Measurements from ENCODE around the gene CCDC8. TPM values are rescaled to one million over a fixed set of nuclear protein-coding genes. Genes with fewer than 3 reads are reported as not detected.
A peak's percentile ranks its signal among the peaks of the same experiment; 100 is the strongest.
"Not testable (repeated sequence)": the region's sequence is repeated elsewhere in the genome, so short reads cannot be mapped to it uniquely, and the experiment has no call there.

The CCDC8 gene
- total RNA-seq, 1 donor from 2014 or later = 0.55 TPM

DNA sequence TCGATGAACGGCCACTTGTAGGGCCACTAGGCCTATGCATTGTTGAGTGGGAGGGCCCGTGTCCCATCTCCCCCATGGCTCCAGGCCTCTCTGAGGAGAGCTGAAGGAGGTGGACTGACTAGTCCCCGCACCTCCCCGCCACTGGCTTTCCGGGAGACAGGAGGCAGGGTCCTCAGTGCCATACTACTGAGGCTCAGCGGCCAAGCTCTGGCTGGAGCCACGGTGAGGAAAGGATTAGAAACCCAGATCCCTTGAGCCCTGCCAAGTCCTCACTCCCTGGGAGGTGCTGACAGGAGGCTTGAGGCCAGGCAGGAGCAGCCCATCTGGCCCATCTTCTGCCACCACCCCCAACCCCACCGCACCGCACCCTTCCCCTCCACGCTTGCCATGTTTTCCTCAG is 29.0 kb downstream of the CCDC8 start:
- ATAC-seq (no peak), DNase-seq (ENCODE audit: low spot score) (peak; percentile 39)

GRCh38 chr19:46383846-46384245 is 29.5 kb downstream of the CCDC8 start:
- DNase-seq (ENCODE audit: low spot score) = peak; percentile 42
- no peak for ATAC-seq

GRCh38 chr19:46383171-46383815 is 30.1 kb downstream of the CCDC8 start:
- ATAC-seq (no peak), DNase-seq (ENCODE audit: low spot score) (peak; percentile 39)

DNA sequence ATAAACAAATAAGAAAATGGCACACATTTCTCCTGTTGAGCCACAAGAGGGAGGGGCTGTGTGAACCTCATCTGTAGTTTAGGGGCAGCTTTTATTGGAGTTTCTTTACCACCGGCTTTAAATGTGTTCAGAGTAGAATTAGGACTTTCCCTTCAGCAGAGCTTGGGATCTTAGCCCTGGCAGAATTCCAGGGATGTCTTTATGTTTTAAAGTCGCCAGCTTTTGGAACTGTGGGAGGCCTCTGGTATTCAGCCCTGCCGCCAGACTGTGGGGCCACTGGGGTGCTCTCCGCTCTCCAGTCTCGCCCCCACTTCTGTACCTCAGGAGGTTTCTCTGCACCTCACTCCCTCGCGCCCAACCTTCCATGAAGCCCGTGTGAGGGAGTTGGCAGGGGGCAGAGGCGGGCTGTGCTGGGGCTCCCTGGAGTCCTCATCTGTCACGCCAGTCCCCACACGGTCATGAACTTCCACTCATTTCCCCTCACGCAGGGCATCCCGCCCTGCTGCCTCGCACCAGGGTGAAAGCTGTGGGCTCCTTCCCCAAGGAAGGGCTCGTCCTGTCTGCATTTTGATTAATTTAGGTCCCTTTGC is 31.5 kb downstream of the CCDC8 start:
- ATAC-seq (no peak), DNase-seq (ENCODE audit: low spot score) (peak; percentile 26)

- DNase-seq (ENCODE audit: low spot score) = peak; percentile 14
- ATAC-seq = no peak
Observed at GRCh38 chr19:46381346-46381745, 32.0 kb downstream of the CCDC8 start.

GRCh38 chr19:46380690-46381089 is 32.7 kb downstream of the CCDC8 start:
- DNase-seq (ENCODE audit: low spot score) = no peak
- ATAC-seq = no peak

DNA sequence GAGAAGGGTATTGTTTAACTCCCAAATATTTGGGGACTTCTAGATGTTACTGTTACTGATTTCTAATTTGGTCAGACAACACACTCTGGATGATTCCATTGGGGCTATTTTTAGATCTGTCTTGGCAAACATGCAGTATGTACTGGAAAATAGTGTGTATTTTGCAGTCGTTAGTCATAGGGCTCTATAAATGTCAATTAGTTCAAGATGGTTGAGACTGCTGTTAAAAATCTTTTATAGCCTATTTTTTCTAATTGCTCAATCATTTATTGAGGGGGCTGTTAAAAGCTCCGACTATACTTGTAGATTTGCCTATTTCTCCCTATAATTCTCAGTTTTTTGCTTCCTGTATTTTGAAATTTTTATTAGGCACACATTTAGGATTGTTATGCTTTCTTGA is 35.1 kb downstream of the CCDC8 start:
- DNase-seq (ENCODE audit: low spot score) = no peak
- no peak for ATAC-seq

GRCh38 chr19:46376241-46377153 is 36.9 kb downstream of the CCDC8 start:
- peak; percentile 41 for DNase-seq (ENCODE audit: low spot score)
- no peak for ATAC-seq

DNA sequence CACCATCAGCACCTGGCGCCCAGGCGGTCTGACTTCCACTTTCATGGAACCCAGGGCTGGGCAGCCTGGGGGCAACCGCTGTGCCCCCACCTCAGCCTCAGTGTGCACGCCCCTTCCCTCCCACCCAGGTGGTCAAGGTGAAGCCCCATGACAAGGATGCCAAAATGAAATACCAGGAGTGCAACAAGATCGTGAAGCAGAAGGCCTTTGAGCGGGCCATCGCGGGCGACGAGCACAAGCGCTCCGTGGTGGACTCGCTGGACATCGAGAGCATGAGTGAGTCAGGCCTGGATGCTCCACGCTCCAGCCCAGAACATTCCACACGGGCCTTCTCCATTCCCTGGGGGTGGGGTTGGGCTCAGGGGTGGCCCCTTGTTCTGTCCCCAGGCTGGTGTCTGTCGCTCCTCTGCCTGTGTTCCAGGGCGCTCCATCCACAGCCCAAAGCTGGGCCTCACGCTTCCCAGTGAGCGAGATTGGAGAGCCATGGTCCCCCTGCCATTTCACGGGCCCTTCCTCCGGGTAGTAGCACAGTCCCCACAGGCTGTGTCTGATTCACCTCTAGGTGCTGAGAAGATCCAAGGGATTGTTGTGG is 37.8 kb downstream of the CCDC8 start:
- DNase-seq (ENCODE audit: low spot score) = peak; percentile 40
- not testable (repeated sequence) for ATAC-seq

- DNase-seq (ENCODE audit: low spot score) = peak; percentile 40
- ATAC-seq = no peak
Observed at GRCh38 chr19:46374536-46375475, 38.6 kb downstream of the CCDC8 start.

GRCh38 chr19:46373491-46374359 is 39.6 kb downstream of the CCDC8 start:
- DNase-seq (ENCODE audit: low spot score) (peak; percentile 92), ATAC-seq (peak; percentile 89)

DNA sequence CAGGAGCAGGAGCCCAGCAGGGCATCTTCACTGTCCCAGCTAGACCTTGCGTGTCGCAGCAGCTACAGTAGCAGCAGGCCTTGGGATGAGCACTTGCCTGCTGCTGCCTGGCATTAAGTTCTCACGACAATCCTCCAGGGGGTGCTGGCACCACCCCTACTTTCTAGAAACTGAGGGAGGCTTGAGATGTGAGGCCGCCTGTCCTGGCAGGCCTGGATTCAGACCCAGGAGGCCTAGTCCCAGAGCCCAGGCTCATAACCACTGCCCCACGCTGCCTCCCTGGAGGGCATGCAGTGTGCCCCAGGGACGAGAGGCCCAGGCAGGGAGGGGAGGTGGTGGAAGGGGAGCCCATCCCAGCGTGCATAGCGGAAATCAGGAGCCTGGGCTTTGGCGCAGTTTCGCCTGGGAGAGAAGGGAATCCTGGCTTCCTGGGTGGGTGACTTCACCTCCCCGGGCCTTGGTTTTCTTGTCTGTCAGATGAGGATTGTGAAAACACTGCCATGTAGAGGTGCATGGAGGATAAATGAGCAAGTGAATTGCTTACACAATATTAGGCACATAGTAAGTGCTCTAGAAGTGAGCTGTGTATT is 40.4 kb downstream of the CCDC8 start:
- ATAC-seq = no peak

DNA sequence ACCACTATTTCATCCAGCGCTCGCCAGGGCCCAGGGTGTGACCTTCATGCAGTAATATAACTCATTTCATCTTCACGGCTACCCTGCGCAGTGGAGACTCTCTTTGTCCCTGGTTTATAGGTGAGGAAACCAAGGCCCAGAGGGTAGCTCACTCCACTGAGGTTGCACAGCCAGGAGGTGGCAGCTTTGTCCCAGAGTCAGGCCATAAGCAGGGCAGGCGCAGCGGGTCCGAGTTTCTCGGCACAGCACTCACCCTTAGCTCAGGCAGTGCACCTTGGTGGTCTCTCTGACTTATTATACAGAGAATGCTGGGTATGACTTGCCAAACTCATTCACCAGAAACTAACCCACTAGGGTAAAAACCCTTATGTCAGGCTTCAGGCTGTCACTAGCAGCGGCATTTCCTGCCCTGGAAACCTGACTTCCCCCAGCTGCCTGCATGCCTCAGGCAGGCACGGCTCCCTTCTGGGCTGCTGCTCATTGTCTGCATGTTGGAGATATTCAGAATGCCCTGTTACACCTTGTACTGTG is 41.9 kb downstream of the CCDC8 start:
- peak; percentile 41 for DNase-seq (ENCODE audit: low spot score)
- no peak for ATAC-seq

More for the DNA sequence above, 40.4 kb downstream of the CCDC8 start:
- peak; percentile 44 for DNase-seq (ENCODE audit: low spot score)

GRCh38 chr19:46369817-46370216 is 43.5 kb downstream of the CCDC8 start:
- ATAC-seq (no peak), DNase-seq (ENCODE audit: low spot score) (no peak)

DNA sequence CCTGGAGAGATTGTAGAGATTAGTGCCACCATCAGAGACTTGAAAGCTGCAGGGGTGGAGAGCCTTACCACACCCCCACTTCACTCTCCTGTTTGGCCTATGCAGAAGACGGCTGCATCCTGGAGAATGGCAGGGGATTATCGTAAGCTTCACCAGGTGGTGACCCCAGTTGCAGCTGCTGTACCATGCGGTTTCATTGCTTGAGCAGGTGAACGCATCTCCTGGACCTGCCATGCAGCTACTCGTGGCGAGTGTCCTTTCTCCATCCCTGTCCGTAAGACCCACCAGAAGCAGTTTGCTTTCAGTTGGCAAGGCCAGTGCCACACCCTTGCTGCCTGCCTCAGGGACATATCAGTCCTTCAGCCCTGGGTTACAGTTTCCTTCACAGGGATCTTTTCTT is 45.2 kb downstream of the CCDC8 start:
- ATAC-seq (no peak), DNase-seq (ENCODE audit: low spot score) (peak; percentile 37)

DNA sequence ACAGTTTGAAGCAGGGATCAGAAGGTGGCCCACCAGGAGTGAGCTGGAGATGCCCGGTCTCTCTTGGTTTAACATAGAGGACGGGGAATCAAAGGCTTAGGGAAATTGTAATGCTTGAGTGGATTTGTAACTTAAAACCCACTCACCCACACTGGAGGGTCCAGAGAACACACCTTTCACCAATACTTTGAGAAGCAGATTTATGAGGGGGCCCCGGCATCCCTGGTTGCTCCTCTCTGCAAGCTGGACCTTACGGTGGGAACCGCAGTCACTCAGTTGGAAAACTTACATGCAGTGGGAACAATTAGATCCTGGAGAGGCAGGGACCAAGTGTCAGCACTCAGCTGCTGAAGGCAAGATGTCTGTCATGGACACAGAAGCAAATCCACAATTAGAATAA is 45.9 kb downstream of the CCDC8 start:
- ATAC-seq (no peak), DNase-seq (ENCODE audit: low spot score) (peak; percentile 19)

- ATAC-seq = no peak
- DNase-seq (ENCODE audit: low spot score) = no peak
Observed at GRCh38 chr19:46366620-46367292, 46.6 kb downstream of the CCDC8 start.

DNA sequence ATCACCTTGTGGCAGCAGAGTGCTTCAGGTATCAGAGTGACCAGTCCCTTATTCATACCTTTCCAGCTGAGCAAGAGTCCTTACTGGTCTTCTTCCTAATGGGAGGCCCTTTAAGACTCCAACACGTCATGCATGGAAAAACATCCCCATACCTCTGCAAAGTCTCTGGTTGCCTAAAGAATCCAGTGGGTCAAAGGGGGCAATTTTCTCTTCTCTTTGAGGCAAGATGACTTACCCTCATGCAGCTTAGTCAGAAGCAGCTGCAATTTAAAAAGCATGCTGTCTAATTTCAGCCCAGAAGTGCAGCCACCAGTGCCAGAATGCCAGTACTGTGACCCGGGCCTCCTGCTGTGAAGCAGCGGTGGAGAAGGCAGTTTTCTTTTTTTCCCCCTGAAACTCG is 47.8 kb downstream of the CCDC8 start:
- DNase-seq (ENCODE audit: low spot score) (no peak), ATAC-seq (peak; percentile 8)

Data from left lobe of liver (tissue), 2 donors.